HepG2 (cell line): Measurements from ENCODE around the gene ZSCAN26. TPM values are rescaled to one million over a fixed set of nuclear protein-coding genes. Genes with fewer than 3 reads are reported as not detected.

Experiments
- BORCS8-MEF2B ChIP-seq: sonication (generic); formaldehyde crosslinking; IDR thresholded peaks from 2 replicates; pipeline ENCODE4 v1.8.0; 2022; ENCODE audit warnings: mild to moderate bottlenecking, missing genetic modification reagents
- CBX1 ChIP-seq: IDR thresholded peaks from one replicate; pipeline ENCODE4 v1.6.1; 2016; ENCODE audit warnings: antibody characterized with exemption, low read depth
- DR1 ChIP-seq: sonication (generic); formaldehyde crosslinking; IDR thresholded peaks from 2 replicates; pipeline ENCODE4 v1.8.0; 2021; ENCODE audit warnings: mild to moderate bottlenecking, missing genetic modification reagents, inconsistent platforms
- GABPB1 ChIP-seq: IDR thresholded peaks from 2 replicates; pipeline ENCODE4 v1.6.1; 2016; ENCODE audit warnings: mild to moderate bottlenecking, missing genetic modification reagents, moderate library complexity, missing compliant biosample characterization
- HMGXB3 ChIP-seq: sonication (generic); formaldehyde crosslinking; IDR thresholded peaks from 2 replicates; pipeline ENCODE4 v1.4.0; 2020; ENCODE audit warnings: missing genetic modification reagents, borderline replicate concordance
- KDM4B ChIP-seq: sonication (generic); formaldehyde crosslinking; IDR thresholded peaks from 2 replicates; pipeline ENCODE4 v1.4.0; 2020; ENCODE audit warnings: missing genetic modification reagents
- MAF1 ChIP-seq: sonication (generic); formaldehyde crosslinking; IDR thresholded peaks from 2 replicates; pipeline ENCODE4 v1.5.0; 2020; ENCODE audit warnings: missing genetic modification reagents, borderline replicate concordance
- NR3C1 ChIP-seq: sonication (generic); formaldehyde crosslinking; IDR thresholded peaks from 2 replicates; pipeline ENCODE4 v1.4.0; 2020; ENCODE audit warnings: missing genetic modification reagents
- SKIL ChIP-seq: sonication (generic); formaldehyde crosslinking; IDR thresholded peaks from 2 replicates; pipeline ENCODE4 v1.8.0; 2022; ENCODE audit warnings: missing genetic modification reagents, mild to moderate bottlenecking, moderate library complexity, borderline replicate concordance
- SMAD1 ChIP-seq: sonication (generic); formaldehyde crosslinking; IDR thresholded peaks from 2 replicates; pipeline ENCODE4 v1.4.0; 2020; ENCODE audit warnings: missing genetic modification reagents, low read depth, mild to moderate bottlenecking, borderline replicate concordance
- STAT6 ChIP-seq: sonication (generic); formaldehyde crosslinking; IDR thresholded peaks from 2 replicates; pipeline ENCODE4 v1.4.0; 2020; ENCODE audit warnings: missing genetic modification reagents, mild to moderate bottlenecking, borderline replicate concordance
- TGIF2 ChIP-seq: IDR thresholded peaks from 2 replicates; pipeline ENCODE4 v1.6.1; 2016; ENCODE audit warnings: control low read depth, missing compliant biosample characterization
- ZBTB7A ChIP-seq: sonication (generic); formaldehyde crosslinking; IDR thresholded peaks from 2 replicates; pipeline ENCODE4 v1.8.0; 2022; ENCODE audit warnings: mild to moderate bottlenecking, missing genetic modification reagents
- ZNF12 ChIP-seq: sonication (generic); formaldehyde crosslinking; IDR thresholded peaks from 2 replicates; pipeline ENCODE4 v1.5.0; 2020; ENCODE audit warnings: missing genetic modification reagents
- ZNF138 ChIP-seq: sonication (generic); formaldehyde crosslinking; IDR thresholded peaks from 2 replicates; pipeline ENCODE4 v1.5.0; 2020; ENCODE audit warnings: mild to moderate bottlenecking, low read depth, missing genetic modification reagents
- ZNF24 ChIP-seq: fragments of 450-650 bp; IDR thresholded peaks from 2 replicates; pipeline ENCODE4 v1.6.1; 2017; ENCODE audit warnings: antibody characterized with exemption, mild to moderate bottlenecking
- ZNF530 ChIP-seq: sonication (generic); formaldehyde crosslinking; IDR thresholded peaks from 2 replicates; pipeline ENCODE4 v1.5.0; 2020; ENCODE audit warnings: low read depth, mild to moderate bottlenecking, missing genetic modification reagents
- ZNF703 ChIP-seq: sonication (generic); formaldehyde crosslinking; IDR thresholded peaks from 2 replicates; pipeline ENCODE4 v1.5.1; 2020; ENCODE audit warnings: missing genetic modification reagents, mild to moderate bottlenecking, moderate library complexity, borderline replicate concordance
- polyA plus RNA-seq, 8 experiments: library from polyadenylated mRNA; depleted of rRNA in 3 of 8; stranded (reverse) in 7 of 8; unstranded in 1 of 8; fragments of >200 nt; fragmentation: Illumina TruSeq in 4 of 8; extraction: Trizol in 4 of 8; gene quantifications; 2 replicates each; pipeline versions ENCODE4 v1.2.1 to v1.2.3, GENCODE V29; 2011 to 2016; ENCODE audit warnings: low read depth in 4 of 8, missing spikeins in 1 of 8, mixed read lengths in 1 of 8; ENCODE audit not compliant: insufficient read depth in 1 of 8
- total RNA-seq, 5 experiments: library from RNA; depleted of rRNA; stranded (reverse); fragments of >200 nt; fragmentation: Illumina TruSeq; extraction: Trizol; gene quantifications; 2 replicates each; pipeline ENCODE4 v1.2.3, GENCODE V29; 2016; ENCODE audit warnings: low read depth in 1 of 5
- TF ChIP-seq, protein P1 (sequence below): sonication (generic); formaldehyde crosslinking; IDR thresholded peaks from 2 replicates; pipeline ENCODE4 v1.5.0; 2020; ENCODE audit warnings: missing genetic modification reagents

The ZSCAN26 gene
- total and polyA plus RNA-seq, 2 of the 13 experiments (the other 11 are each of a cell fraction or from before 2014, with no cell fraction given) = 12.0 to 15.6 TPM

DNA sequence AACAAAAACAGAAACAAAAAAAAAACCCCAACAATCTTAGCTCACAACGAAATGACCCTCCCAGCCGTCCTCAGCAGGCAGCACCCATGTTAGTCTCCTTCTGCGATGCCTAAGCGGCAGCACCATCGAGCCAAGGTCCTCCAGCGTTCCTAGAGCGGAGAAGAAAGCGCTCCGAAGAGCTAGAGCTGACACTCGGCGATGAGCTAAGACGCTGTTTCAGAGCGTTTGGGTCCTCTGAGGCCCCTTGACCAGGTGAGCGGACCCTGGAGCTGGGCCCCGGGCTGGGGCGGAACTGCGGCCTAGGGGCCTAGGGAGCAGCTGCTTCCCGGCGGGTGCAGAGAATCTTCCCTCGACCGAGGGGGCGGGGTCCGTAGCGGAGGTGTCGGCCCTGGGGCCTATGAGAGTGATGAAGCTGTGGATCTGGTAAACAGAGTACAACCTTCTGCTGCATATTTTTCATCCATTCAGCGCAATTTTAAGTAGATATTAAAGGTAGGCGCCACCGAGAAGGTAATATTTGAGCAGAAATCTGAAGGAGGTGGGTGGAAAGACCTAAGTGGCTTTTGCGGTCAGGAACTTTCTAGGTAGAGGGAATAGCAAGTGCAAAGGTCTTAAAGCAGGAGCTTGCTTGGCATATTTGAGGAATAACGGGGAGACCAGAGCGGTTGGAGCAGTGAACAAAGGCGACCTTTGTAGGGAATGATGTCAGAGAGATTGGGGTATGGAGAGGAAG, at the start of gene ZSCAN26 (continued):
- 0 out of 2 replicates have a peak, but pooled peaks have one; percentile 67 for TF ChIP-seq ZBTB7A (CRISPR knock-in tag)
- no peak for TF ChIP-seq ZNF703 (CRISPR knock-in tag)
- TF ChIP-seq DR1 (CRISPR knock-in tag) = peak; percentile 66
- TF ChIP-seq BORCS8-MEF2B (CRISPR knock-in tag) = peak; percentile 96
- TF ChIP-seq KDM4B (CRISPR knock-in tag) = peak; percentile 74; the same call in 1 of the 2 replicates
- 0 out of 2 replicates have a peak, but pooled peaks have one; percentile 82 for TF ChIP-seq ZNF12 (CRISPR knock-in tag)
- TF ChIP-seq GABPB1 (CRISPR knock-in tag) = peak; percentile 91
- TF ChIP-seq ZNF138 (CRISPR knock-in tag) = no peak
- TF ChIP-seq ZNF530 = no peak
- TF ChIP-seq, protein P1, sequence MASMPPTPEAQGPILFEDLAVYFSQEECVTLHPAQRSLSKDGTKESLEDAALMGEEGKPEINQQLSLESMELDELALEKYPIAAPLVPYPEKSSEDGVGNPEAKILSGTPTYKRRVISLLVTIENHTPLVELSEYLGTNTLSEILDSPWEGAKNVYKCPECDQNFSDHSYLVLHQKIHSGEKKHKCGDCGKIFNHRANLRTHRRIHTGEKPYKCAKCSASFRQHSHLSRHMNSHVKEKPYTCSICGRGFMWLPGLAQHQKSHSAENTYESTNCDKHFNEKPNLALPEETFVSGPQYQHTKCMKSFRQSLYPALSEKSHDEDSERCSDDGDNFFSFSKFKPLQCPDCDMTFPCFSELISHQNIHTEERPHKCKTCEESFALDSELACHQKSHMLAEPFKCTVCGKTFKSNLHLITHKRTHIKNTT (CRISPR knock-in tag) = no peak
- TF ChIP-seq NR3C1 (CRISPR knock-in tag) = no peak
- peak; percentile 40 for TF ChIP-seq CBX1
- no peak for TF ChIP-seq STAT6 (CRISPR knock-in tag)
- peak; percentile 81; the same call in 1 of the 2 replicates for TF ChIP-seq SMAD1 (CRISPR knock-in tag)
- TF ChIP-seq MAF1 (CRISPR knock-in tag) = 0 out of 2 replicates have a peak, but pooled peaks have one; percentile 70
- peak; percentile 54; the same call in 1 of the 2 replicates for TF ChIP-seq TGIF2 (CRISPR knock-in tag)
- no peak for TF ChIP-seq ZNF24
- no peak for TF ChIP-seq SKIL (CRISPR knock-in tag)
- peak; percentile 92 for TF ChIP-seq HMGXB3 (CRISPR knock-in tag)
